Bone marrow (tissue), 2 donors: Measurements from ENCODE around the gene FOXRED2.
"Not testable (repeated sequence)": the region's sequence is repeated elsewhere in the genome, so short reads cannot be mapped to it uniquely, and the experiment has no call there.

Experiments used
- DNase-seq, 2 donors: peaks; one replicate each; lab custom pipeline; 2025; lab: John Stamatoyannopoulos, UW

The FOXRED2 gene

GRCh38 chr22:36469094-36469710, 37.6 kb downstream of the FOXRED2 start:
- DNase-seq, result no peak

GRCh38 chr22:36467946-36468345, 38.9 kb downstream of the FOXRED2 start:
- DNase-seq, result peak in 1 of 2 donors; percentile 98

- no peak for DNase-seq
These were observed 39.6 kb downstream of the FOXRED2 start for GRCh38 chr22:36467042-36467810.

GRCh38 chr22:36466258-36466657, 40.6 kb downstream of the FOXRED2 start:
- DNase-seq, result no peak

GRCh38 chr22:36465232-36466021, 41.4 kb downstream of the FOXRED2 start:
- DNase-seq, result no peak

- no peak for DNase-seq
These were observed 42.1 kb downstream of the FOXRED2 start for GRCh38 chr22:36464715-36465231.

GRCh38 chr22:36463783-36464184, 43.1 kb downstream of the FOXRED2 start:
- DNase-seq, result no peak

GRCh38 chr22:36461665-36462649, 44.9 kb downstream of the FOXRED2 start:
- DNase-seq, result no peak

GRCh38 chr22:36460202-36460601, 46.6 kb downstream of the FOXRED2 start:
- DNase-seq, result no peak

GRCh38 chr22:36457688-36458450, 49.0 kb downstream of the FOXRED2 start:
- no peak for DNase-seq

GRCh38 chr22:36456464-36456845, 50.4 kb downstream of the FOXRED2 start:
- DNase-seq, result no peak

- DNase-seq, result no peak
These were observed 51.0 kb downstream of the FOXRED2 start for GRCh38 chr22:36455571-36456463.

GRCh38 chr22:36454916-36455570, 51.8 kb downstream of the FOXRED2 start:
- DNase-seq, result peak; percentile 32 to 67

- no peak for DNase-seq
These were observed 52.9 kb downstream of the FOXRED2 start for GRCh38 chr22:36453855-36454378.

GRCh38 chr22:36452978-36453607, 53.7 kb downstream of the FOXRED2 start:
- DNase-seq, result not testable (repeated sequence)

- DNase-seq, result no peak
These were observed 54.4 kb downstream of the FOXRED2 start for GRCh38 chr22:36452250-36452977.

GRCh38 chr22:36450923-36451322, 55.9 kb downstream of the FOXRED2 start:
- not testable (repeated sequence) for DNase-seq
